Measurements from ENCODE around the gene PRKCG. TPM values are rescaled to one million over a fixed set of nuclear protein-coding genes. Genes with fewer than 3 reads are reported as not detected.

PRKCG gene
- total RNA-seq, 4 donors from 2014 or later: not detected

- H3K27me3 ChIP-seq: peaks cover 29% of the 10 kb centered on the region
- H3K4me3 ChIP-seq: no peak overlapping the region
- TF ChIP-seq POLR2A (IDR thresholded peaks at IDR 0.05) (no peak), POLR2AphosphoS5 (IDR thresholded peaks at IDR 0.05) (no peak)
- ATAC-seq: no peak
- H3K9me3 ChIP-seq: no peaks in the 10 kb centered on the region
- H3K4me1 ChIP-seq: peaks cover 5 to 78% (median 47%) of the 10 kb centered on the region in 3 donors
- 36 to 80% methylated on average over 1 to 8 of the region's 10 CpGs for WGBS, 2 donors (ENCODE audit: low coverage in 1 of 2)
- peaks cover 0 to 39% of the 10 kb centered on the region in 2 donors for H3K36me3 ChIP-seq
- no peak overlapping the region for H3K27ac ChIP-seq
These were observed 4.6 kb upstream of the PRKCG start for GRCh38 chr19:53877361-53877766.

DNA sequence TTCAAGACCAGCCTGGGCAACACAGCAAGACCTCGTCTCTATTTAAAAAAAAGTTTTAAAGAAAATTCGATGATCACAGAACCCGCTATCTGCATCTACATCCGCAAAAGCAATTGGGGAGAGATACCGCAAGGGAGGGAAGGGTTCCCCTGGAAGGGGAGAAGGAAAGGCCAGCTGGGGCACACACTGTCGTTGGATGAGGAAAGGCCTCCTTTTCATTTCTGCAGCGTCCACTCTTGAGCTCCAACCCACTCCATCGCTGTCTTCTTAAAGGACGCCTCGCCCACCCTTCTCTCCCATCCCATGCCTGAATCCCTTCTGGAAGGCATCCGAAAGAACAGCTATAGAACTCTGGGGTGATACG is 3.2 kb upstream of the PRKCG start:
- Histone ChIP-seq H3K9me3 (no peaks in the 10 kb centered on the region), H3K4me3 (peak overlapping the region; percentile 11 to 52), H3K27me3 (peaks cover 43% of the 10 kb centered on the region), H3K27ac (peak overlapping the region in 1 of 4 donors; percentile 17), H3K36me3 (peaks cover 0 to 25% of the 10 kb centered on the region in 2 donors), H3K4me1 (peaks cover 5 to 76% (median 37%) of the 10 kb centered on the region in 3 donors)
- WGBS, 2 donors (ENCODE audit: low coverage in 1 of 2): 10 to 41% methylated on average over 2 to 12 of the region's 12 CpGs
- ATAC-seq: no peak
- TF ChIP-seq CTCF (IDR thresholded peaks at IDR 0.05) (no peak), POLR2AphosphoS5 (IDR thresholded peaks at IDR 0.05) (no peak), POLR2A (IDR thresholded peaks at IDR 0.05) (no peak), EP300 (IDR thresholded peaks at IDR 0.05) (no peak)

- Histone ChIP-seq H3K4me3 (peak overlapping the region; percentile 11 to 52), H3K36me3 (peaks cover 0 to 19% of the 10 kb centered on the region in 2 donors), H3K9me3 (no peaks in the 10 kb centered on the region), H3K27me3 (peaks cover 50% of the 10 kb centered on the region), H3K27ac (peak overlapping the region in 1 of 4 donors; percentile 17), H3K4me1 (peaks cover 5 to 70% (median 31%) of the 10 kb centered on the region in 3 donors)
- 1 to 4% methylated on average over 5 to 12 of the region's 51 CpGs for WGBS, 2 donors (ENCODE audit: low coverage in 1 of 2)
- ATAC-seq: peak; percentile 94
- TF ChIP-seq CTCF (IDR thresholded peaks at IDR 0.05) (peak in 1 of 4 experiments; percentile 24), POLR2A (IDR thresholded peaks at IDR 0.05) (no peak)
These were observed 2.6 kb upstream of the PRKCG start for GRCh38 chr19:53879140-53880081.

GRCh38 chr19:53880711-53881481 is 1.1 kb upstream of the PRKCG start:
- WGBS, 2 donors (ENCODE audit: low coverage in 1 of 2): 23 to 30% methylated on average over 5 to 6 of the region's 6 CpGs
- no peak for ATAC-seq
- Histone ChIP-seq H3K4me3 (no peak overlapping the region), H3K36me3 (peaks cover 0 to 4% of the 10 kb centered on the region in 2 donors), H3K9me3 (no peaks in the 10 kb centered on the region), H3K27ac (no peak overlapping the region), H3K4me1 (peaks cover 5 to 55% (median 26%) of the 10 kb centered on the region in 3 donors), H3K27me3 (peaks cover 65% of the 10 kb centered on the region)
- no peak for TF ChIP-seq EP300 (IDR thresholded peaks at IDR 0.05)
- TF ChIP-seq POLR2AphosphoS5 (IDR thresholded peaks at IDR 0.05): no peak
- TF ChIP-seq POLR2A (IDR thresholded peaks at IDR 0.05): no peak
- no peak for TF ChIP-seq CTCF (IDR thresholded peaks at IDR 0.05)

- H3K27ac ChIP-seq: no peak overlapping the region
- 5 to 20% methylated on average over 2 to 3 of the region's 18 CpGs for WGBS, 2 donors (ENCODE audit: low coverage in 1 of 2)
- no peaks in the 10 kb centered on the region for H3K9me3 ChIP-seq
- no peaks in the 10 kb centered on the region for H3K36me3 ChIP-seq
- peaks cover 5 to 40% (median 26%) of the 10 kb centered on the region in 3 donors for H3K4me1 ChIP-seq
- peaks cover 69% of the 10 kb centered on the region for H3K27me3 ChIP-seq
- no peak for ATAC-seq
- TF ChIP-seq EP300 (IDR thresholded peaks at IDR 0.05) (no peak), CTCF (IDR thresholded peaks at IDR 0.05) (no peak), POLR2AphosphoS5 (IDR thresholded peaks at IDR 0.05) (no peak), POLR2A (IDR thresholded peaks at IDR 0.05) (no peak)
- H3K4me3 ChIP-seq: peak overlapping the region in 1 of 2 donors; percentile 36
These were observed 524 bp downstream of the PRKCG start for GRCh38 chr19:53882391-53883050.
